Epithelial cell of prostate (primary cell): ENCODE data around the gene KCNJ5.

Source experiments
- DNase-seq: peaks from one replicate; pipeline ENCODE4 v3.0.0-alpha.2; 2011; ENCODE audit warnings: low read depth, low spot score
- H3K27ac ChIP-seq: fragments of 450-650 bp; 2 replicates; pipeline ENCODE4 v1.5.1; 2017; ENCODE audit warnings: mild to moderate bottlenecking

The KCNJ5 gene

GRCh38 chr11:128927683-128928336 is 36.7 kb downstream of the KCNJ5 start:
- H3K27ac ChIP-seq, result no peak overlapping the region
- no peak for DNase-seq

DNA sequence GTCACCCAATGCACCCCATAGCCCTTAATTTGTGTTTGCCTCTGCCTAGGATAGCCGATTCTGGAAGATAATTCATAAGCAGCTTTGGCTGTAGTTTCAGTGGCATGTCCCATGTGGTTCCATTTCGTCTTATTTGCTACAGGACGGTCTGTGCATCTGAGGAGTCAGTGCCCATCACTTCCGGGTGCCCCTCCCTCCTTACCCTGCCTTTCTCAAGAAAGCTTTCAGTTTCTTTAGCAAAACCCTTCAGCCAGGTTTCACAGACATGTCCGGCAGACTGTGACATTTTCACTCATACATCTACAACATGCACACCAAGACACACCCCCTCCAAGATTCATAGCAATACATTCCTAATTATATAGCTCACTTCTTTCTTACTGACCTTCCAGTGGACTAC is 37.2 kb downstream of the KCNJ5 start:
- H3K27ac ChIP-seq, result no peak overlapping the region
- no peak for DNase-seq

DNA sequence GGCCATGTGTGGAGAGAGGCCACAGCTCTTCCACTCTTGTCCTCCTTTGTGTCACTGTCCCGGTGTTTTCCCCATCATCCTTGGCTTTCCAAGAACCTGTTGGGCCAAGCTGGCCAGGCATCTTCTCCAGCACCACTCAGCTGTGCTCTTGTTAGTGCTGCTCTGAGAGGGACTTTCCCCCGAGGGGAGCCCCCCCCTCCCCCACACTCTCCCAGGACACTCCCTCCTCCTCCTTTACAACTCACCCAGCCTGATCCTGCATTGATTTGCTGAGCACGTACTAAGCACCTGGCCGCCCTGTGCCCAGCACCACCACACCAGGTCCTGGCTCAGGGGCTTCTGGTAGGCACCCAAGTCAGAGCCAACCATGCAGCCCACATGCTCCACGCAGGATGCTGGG is 38.3 kb downstream of the KCNJ5 start:
- no peak for DNase-seq
- H3K27ac ChIP-seq, result no peak overlapping the region

GRCh38 chr11:128929991-128930390 is 38.8 kb downstream of the KCNJ5 start:
- H3K27ac ChIP-seq, result no peak overlapping the region
- DNase-seq, result no peak

GRCh38 chr11:128931066-128931465 is 39.9 kb downstream of the KCNJ5 start:
- no peak overlapping the region for H3K27ac ChIP-seq
- no peak for DNase-seq

- no peak overlapping the region for H3K27ac ChIP-seq
- DNase-seq, result no peak
These were observed 40.5 kb downstream of the KCNJ5 start for GRCh38 chr11:128931668-128932067.

- no peak for DNase-seq
These were observed 42.5 kb downstream of the KCNJ5 start for GRCh38 chr11:128933481-128934178.

DNA sequence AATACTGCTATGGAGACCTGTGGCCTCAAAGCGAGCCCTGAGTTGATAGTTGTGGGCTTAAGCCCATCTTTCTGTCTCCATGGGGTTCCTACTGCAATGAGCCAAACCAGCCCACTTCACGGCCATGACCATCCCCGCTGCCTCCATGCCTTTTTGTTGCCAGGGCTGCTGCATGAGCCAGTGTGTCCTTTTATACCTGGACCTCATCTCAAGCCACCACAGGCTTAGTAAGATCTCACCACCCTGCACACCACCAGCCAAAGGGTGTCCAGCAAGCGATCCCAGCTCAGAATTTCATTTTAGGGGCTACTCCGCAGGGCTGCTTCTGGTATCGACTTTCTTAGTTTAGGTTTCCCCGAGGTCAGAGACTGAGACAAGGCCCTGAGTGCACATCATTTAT is 43.2 kb downstream of the KCNJ5 start:
- no peak for DNase-seq
- no peak overlapping the region for H3K27ac ChIP-seq

More at GRCh38 chr11:128933481-128934178, 42.5 kb downstream of the KCNJ5 start:
- H3K27ac ChIP-seq, result no peak overlapping the region

DNA sequence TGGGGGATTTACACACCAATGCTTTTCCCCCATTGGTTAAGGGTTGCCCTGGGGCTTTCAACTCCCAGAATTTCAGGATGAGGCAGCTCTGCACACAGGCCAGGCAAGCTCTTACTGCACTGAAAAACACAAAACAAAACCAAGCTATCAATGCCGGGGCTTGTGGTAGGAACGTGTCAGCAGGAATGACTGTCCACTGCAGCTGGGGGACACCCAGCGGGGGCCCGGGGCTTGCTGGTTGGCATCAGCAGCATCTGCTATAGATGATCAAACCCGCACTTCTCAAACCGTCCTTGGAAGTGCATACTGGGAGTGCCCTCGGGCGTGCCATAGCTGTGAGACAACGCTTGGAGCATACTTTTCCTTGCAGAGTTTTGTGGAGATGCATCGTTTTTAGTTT is 43.8 kb downstream of the KCNJ5 start:
- no peak for DNase-seq
- H3K27ac ChIP-seq, result no peak overlapping the region

GRCh38 chr11:128936606-128937251 is 45.6 kb downstream of the KCNJ5 start:
- no peak for DNase-seq
- H3K27ac ChIP-seq, result no peak overlapping the region

GRCh38 chr11:128937480-128937879 is 46.3 kb downstream of the KCNJ5 start:
- no peak for DNase-seq

GRCh38 chr11:128938156-128938885 is 47.2 kb downstream of the KCNJ5 start:
- no peak overlapping the region for H3K27ac ChIP-seq
- DNase-seq, result no peak

More at GRCh38 chr11:128937480-128937879, 46.3 kb downstream of the KCNJ5 start:
- H3K27ac ChIP-seq, result no peak overlapping the region

GRCh38 chr11:128939591-128939990 is 48.4 kb downstream of the KCNJ5 start:
- no peak for DNase-seq
- H3K27ac ChIP-seq, result peak overlapping the region; percentile 93

DNA sequence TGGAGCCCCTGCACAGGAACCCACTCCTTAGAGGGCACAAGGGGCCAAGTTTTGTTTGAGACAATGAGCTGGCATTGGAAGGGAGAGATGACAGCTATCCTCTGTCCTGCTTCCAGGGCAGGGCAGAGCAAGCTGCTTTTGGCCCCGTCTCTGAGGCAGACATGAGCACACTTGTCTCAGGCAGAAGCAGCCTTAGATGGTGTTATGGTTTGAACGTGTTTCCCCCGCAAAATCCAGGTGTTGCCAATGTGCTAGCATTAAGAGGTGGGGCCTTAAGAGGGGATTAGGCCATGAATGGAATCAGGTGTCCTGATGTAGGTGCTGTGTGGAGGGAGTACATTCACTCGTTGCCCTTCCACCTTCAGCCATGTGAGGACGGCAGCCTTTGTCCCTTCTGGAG is 49.0 kb downstream of the KCNJ5 start:
- peak overlapping the region; percentile 93 for H3K27ac ChIP-seq
- peak; percentile 39 for DNase-seq

- H3K27ac ChIP-seq, result peak overlapping the region; percentile 93
- peak; percentile 29 for DNase-seq
These were observed 49.4 kb downstream of the KCNJ5 start for GRCh38 chr11:128940603-128941002.

DNA sequence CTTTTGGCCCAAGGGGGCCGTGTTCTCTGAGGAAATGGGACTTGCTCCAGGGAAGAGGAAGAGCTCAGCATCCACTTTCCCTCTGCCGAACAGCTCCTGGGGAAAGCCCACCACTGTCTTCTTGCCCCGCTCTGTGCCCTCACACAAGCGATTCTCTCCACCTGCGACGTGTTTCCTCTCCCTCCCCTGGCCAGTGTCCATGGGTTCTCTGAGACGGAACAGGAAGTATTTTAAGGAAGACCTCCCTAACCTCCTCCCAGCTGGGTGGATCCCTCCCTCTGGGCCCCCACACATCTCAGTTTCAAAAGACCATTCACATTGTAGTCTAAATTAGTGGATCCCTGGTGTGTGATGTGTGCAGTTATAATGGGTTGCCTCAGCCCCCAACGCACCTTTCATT is 50.0 kb downstream of the KCNJ5 start:
- no peak for DNase-seq
- H3K27ac ChIP-seq, result peak overlapping the region; percentile 93

- H3K27ac ChIP-seq, result peak overlapping the region; percentile 93
- DNase-seq, result peak; percentile 54
These were observed 50.6 kb downstream of the KCNJ5 start for GRCh38 chr11:128941573-128942271.

DNA sequence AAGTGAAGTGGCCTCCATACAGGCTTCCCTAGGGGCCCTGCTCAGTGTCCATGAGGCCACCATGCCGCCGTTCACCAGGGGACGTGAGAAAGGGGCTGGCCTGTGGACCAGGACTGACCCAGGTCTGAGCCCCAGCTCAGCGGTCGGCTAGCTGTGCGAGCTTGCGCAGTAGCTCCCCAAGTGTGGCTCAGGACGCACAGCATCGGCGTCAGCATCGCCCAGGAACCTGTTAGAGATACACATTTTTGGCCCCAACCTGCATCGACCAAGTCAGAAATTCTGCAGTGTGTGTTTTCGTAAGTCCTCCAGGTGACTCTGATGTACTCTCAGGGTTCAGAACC is 51.1 kb downstream of the KCNJ5 start:
- no peak for DNase-seq
- peak overlapping the region; percentile 93 for H3K27ac ChIP-seq

GRCh38 chr11:128942817-128943427 is 51.8 kb downstream of the KCNJ5 start, which contains the start of gene TP53AIP1:
TSS of gene TP53AIP1 (minus strand) at chr11:128942871. CDS start at chr11:128937818, 5,053 bp downstream.
- H3K27ac ChIP-seq, result peak within 1 kb of the TSS; percentile 93
- no peak for DNase-seq
